HEK293 (cell line): Measurements from ENCODE around the gene BST1.

ENCODE experiments used
- BCL11B ChIP-seq: fragments of 450-650 bp; formaldehyde crosslinking; IDR thresholded peaks from 2 replicates; pipeline ENCODE4 v1.5.1; 2016; ENCODE audit warnings: low read depth, missing biosample characterization, missing genetic modification characterization
- GLI4 ChIP-seq: fragments of 450-650 bp; formaldehyde crosslinking; IDR thresholded peaks from 2 replicates; pipeline ENCODE4 v1.5.1; 2016; ENCODE audit warnings: missing biosample characterization, missing genetic modification characterization
- KLF8 ChIP-seq: fragments of 450-650 bp; formaldehyde crosslinking; IDR thresholded peaks from 2 replicates; pipeline ENCODE4 v1.5.1; 2016; ENCODE audit warnings: missing biosample characterization, missing genetic modification characterization
- KLF9 ChIP-seq: fragments of 450-650 bp; formaldehyde crosslinking; IDR thresholded peaks from 2 replicates; pipeline ENCODE4 v1.5.1; 2016; ENCODE audit warnings: missing biosample characterization, missing genetic modification characterization, low read depth
- MZF1 ChIP-seq: fragments of 450-650 bp; formaldehyde crosslinking; IDR thresholded peaks from 2 replicates; pipeline ENCODE4 v1.5.1; 2017; ENCODE audit warnings: missing biosample characterization, missing genetic modification characterization, borderline replicate concordance
- SCRT2 ChIP-seq: fragments of 450-650 bp; formaldehyde crosslinking; IDR thresholded peaks from 2 replicates; pipeline ENCODE4 v1.5.1; 2016; ENCODE audit warnings: missing biosample characterization, missing genetic modification characterization
- SETDB1 ChIP-seq: IDR thresholded peaks from one replicate; pipeline ENCODE4 v1.6.1; 2017; ENCODE audit warnings: mild to moderate bottlenecking, low read length, moderate library complexity, mixed read lengths; ENCODE audit not compliant: insufficient read length
- ZBTB20 ChIP-seq: fragments of 450-650 bp; formaldehyde crosslinking; IDR thresholded peaks from 2 replicates; pipeline ENCODE4 v1.5.1; 2016; ENCODE audit warnings: missing biosample characterization, missing genetic modification characterization
- ZFP41 ChIP-seq: fragments of 450-650 bp; formaldehyde crosslinking; IDR thresholded peaks from 2 replicates; pipeline ENCODE4 v1.5.1; 2016; ENCODE audit warnings: missing biosample characterization, missing genetic modification characterization, borderline replicate concordance
- ZNF341 ChIP-seq: fragments of 450-650 bp; formaldehyde crosslinking; IDR thresholded peaks from 2 replicates; pipeline ENCODE4; 2016; ENCODE audit warnings: low read depth, missing biosample characterization, missing genetic modification characterization
- ZNF366 ChIP-seq: fragments of 450-650 bp; formaldehyde crosslinking; conservative IDR thresholded peaks from 2 replicates; pipeline ENCODE4 v1.5.1; 2016; ENCODE audit warnings: missing biosample characterization, missing genetic modification characterization
- ZNF391 ChIP-seq: fragments of 450-650 bp; formaldehyde crosslinking; IDR thresholded peaks from 2 replicates; pipeline ENCODE4 v1.5.1; 2016; ENCODE audit warnings: low read depth, missing biosample characterization, missing genetic modification characterization, borderline replicate concordance
- ZNF404 ChIP-seq: fragments of 450-650 bp; formaldehyde crosslinking; IDR thresholded peaks from 2 replicates; pipeline ENCODE4 v1.5.1; 2017; ENCODE audit warnings: missing biosample characterization, missing genetic modification characterization
- ZNF426 ChIP-seq: fragments of 450-650 bp; formaldehyde crosslinking; IDR thresholded peaks from 2 replicates; pipeline ENCODE4 v1.5.1; 2017; ENCODE audit warnings: missing biosample characterization, missing genetic modification characterization, mild to moderate bottlenecking, inconsistent platforms, moderate library complexity
- ZNF501 ChIP-seq: fragments of 450-650 bp; formaldehyde crosslinking; IDR thresholded peaks from 2 replicates; pipeline ENCODE4 v1.5.1; 2016; ENCODE audit warnings: missing biosample characterization, missing genetic modification characterization
- ZNF654 ChIP-seq: fragments of 450-650 bp; formaldehyde crosslinking; IDR thresholded peaks from 2 replicates; pipeline ENCODE4 v1.5.1; 2016; ENCODE audit warnings: low read depth, missing biosample characterization, missing genetic modification characterization
- ZNF670 ChIP-seq: fragments of 450-650 bp; formaldehyde crosslinking; IDR thresholded peaks from 2 replicates; pipeline ENCODE4 v1.5.1; 2016; ENCODE audit warnings: missing biosample characterization, missing genetic modification characterization, low read depth
- ZNF776 ChIP-seq: fragments of 450-650 bp; formaldehyde crosslinking; IDR thresholded peaks from 2 replicates; pipeline ENCODE4 v1.5.0; 2017; ENCODE audit warnings: missing biosample characterization, missing genetic modification characterization, borderline replicate concordance
- ZXDB ChIP-seq: fragments of 450-650 bp; formaldehyde crosslinking; IDR thresholded peaks from 2 replicates; pipeline ENCODE4 v1.5.1; 2016; ENCODE audit warnings: missing biosample characterization, missing genetic modification characterization
- TF ChIP-seq, protein P1 (sequence below): fragments of 450-650 bp; IDR thresholded peaks from 2 replicates; pipeline ENCODE4 v1.5.1; 2018; ENCODE audit warnings: missing biosample characterization, mild to moderate bottlenecking, missing genetic modification characterization
- TF ChIP-seq, protein P2 (sequence below): fragments of 450-650 bp; formaldehyde crosslinking; IDR thresholded peaks from 2 replicates; pipeline ENCODE4 v1.5.1; 2016; ENCODE audit warnings: missing biosample characterization, missing genetic modification characterization
- TF ChIP-seq, protein P3 (sequence below): fragments of 450-650 bp; formaldehyde crosslinking; conservative IDR thresholded peaks from 2 replicates; pipeline ENCODE4 v1.5.1; 2016; ENCODE audit warnings: low read depth, missing biosample characterization, missing genetic modification characterization
- TF ChIP-seq, protein P4 (sequence below): fragments of 450-650 bp; formaldehyde crosslinking; IDR thresholded peaks from 2 replicates; pipeline ENCODE4 v1.5.1; 2016; ENCODE audit warnings: missing biosample characterization, missing genetic modification characterization
- TF ChIP-seq, protein P5 (sequence below): fragments of 450-650 bp; formaldehyde crosslinking; IDR thresholded peaks from 2 replicates; pipeline ENCODE4 v1.5.1; 2016; ENCODE audit warnings: missing biosample characterization, missing genetic modification characterization

BST1 gene

DNA sequence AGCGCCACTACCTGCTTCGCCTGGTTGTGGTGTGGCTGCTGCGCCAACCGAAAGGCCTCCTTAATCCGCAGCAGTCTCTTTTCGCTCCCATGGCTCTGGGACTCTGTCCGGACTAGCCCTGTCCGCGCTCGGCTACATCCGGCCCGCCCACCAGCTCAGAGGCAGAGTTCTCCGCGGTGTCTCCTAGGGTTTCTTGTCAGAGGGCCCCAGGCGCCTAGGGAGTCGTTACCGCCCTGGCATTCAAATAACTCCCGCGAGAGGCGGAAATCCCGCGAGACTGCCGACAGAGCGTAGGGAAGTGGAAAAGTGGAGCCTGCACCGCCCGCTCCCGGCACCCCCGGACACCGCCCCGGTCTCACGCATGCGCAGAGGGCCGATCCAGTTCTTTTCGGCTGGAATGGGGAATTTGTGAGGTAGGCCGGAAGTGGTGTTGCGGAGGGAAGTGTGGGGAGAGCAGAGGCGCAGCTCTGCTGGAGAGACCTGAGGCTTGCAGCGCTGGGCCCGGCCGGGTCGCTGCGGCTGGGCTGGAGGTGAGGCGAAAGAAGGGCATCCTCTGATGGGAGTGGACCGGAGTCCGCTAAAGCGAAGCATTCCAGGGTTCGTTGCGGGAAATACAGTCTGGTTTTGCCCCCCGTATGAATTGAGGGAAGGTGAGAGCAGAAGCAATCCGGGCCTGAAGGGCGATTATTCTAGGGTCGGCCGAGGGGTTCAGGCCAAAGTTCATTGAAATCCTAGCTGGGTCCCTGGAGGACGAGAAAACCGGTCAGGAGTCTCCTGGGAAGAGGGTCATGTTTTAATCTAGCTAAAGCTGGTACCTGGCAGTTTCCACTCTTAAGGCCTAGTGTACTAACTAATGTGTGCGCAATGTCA lies 21.3 kb upstream of the BST1 start, which contains the start of gene FAM200B (continued):
- TF ChIP-seq ZNF404 (no peak), ZNF341 (tag by site-specific recombination) (peak; percentile 50), BCL11B (no peak), ZNF670 (tag by site-specific recombination) (no peak), ZFP41 (tag by site-specific recombination) (no peak), SCRT2 (no peak; the same call in 1 of the 2 replicates), MZF1 (tag by site-specific recombination) (no peak), ZNF426 (tag by site-specific recombination) (no peak), KLF9 (peak; percentile 62; the same call in 1 of the 2 replicates), ZNF776 (no peak), SETDB1 (no peak), ZNF391 (tag by site-specific recombination) (no peak), ZNF501 (tag by site-specific recombination) (0 out of 2 replicates have a peak, but pooled peaks have one; percentile 48), ZNF366 (tag by site-specific recombination) (peak; percentile 67; the same call in 1 of the 2 replicates), GLI4 (tag by site-specific recombination) (0 out of 2 replicates have a peak, but pooled peaks have one; percentile 46), ZXDB (tag by site-specific recombination) (peak; percentile 84), ZNF654 (tag by site-specific recombination) (no peak), KLF8 (tag by site-specific recombination) (peak; percentile 90), ZBTB20 (tag by site-specific recombination) (peak; percentile 69)
- TF ChIP-seq, protein P1, sequence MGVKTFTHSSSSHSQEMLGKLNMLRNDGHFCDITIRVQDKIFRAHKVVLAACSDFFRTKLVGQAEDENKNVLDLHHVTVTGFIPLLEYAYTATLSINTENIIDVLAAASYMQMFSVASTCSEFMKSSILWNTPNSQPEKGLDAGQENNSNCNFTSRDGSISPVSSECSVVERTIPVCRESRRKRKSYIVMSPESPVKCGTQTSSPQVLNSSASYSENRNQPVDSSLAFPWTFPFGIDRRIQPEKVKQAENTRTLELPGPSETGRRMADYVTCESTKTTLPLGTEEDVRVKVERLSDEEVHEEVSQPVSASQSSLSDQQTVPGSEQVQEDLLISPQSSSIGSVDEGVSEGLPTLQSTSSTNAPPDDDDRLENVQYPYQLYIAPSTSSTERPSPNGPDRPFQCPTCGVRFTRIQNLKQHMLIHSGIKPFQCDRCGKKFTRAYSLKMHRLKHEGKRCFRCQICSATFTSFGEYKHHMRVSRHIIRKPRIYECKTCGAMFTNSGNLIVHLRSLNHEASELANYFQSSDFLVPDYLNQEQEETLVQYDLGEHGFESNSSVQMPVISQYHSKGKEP (tag by site-specific recombination): no peak
- TF ChIP-seq, protein P2, sequence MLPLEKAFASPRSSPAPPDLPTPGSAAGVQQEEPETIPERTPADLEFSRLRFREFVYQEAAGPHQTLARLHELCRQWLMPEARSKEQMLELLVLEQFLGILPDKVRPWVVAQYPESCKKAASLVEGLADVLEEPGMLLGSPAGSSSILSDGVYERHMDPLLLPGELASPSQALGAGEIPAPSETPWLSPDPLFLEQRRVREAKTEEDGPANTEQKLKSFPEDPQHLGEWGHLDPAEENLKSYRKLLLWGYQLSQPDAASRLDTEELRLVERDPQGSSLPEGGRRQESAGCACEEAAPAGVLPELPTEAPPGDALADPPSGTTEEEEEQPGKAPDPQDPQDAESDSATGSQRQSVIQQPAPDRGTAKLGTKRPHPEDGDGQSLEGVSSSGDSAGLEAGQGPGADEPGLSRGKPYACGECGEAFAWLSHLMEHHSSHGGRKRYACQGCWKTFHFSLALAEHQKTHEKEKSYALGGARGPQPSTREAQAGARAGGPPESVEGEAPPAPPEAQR (tag by site-specific recombination): no peak
- TF ChIP-seq, protein P3, sequence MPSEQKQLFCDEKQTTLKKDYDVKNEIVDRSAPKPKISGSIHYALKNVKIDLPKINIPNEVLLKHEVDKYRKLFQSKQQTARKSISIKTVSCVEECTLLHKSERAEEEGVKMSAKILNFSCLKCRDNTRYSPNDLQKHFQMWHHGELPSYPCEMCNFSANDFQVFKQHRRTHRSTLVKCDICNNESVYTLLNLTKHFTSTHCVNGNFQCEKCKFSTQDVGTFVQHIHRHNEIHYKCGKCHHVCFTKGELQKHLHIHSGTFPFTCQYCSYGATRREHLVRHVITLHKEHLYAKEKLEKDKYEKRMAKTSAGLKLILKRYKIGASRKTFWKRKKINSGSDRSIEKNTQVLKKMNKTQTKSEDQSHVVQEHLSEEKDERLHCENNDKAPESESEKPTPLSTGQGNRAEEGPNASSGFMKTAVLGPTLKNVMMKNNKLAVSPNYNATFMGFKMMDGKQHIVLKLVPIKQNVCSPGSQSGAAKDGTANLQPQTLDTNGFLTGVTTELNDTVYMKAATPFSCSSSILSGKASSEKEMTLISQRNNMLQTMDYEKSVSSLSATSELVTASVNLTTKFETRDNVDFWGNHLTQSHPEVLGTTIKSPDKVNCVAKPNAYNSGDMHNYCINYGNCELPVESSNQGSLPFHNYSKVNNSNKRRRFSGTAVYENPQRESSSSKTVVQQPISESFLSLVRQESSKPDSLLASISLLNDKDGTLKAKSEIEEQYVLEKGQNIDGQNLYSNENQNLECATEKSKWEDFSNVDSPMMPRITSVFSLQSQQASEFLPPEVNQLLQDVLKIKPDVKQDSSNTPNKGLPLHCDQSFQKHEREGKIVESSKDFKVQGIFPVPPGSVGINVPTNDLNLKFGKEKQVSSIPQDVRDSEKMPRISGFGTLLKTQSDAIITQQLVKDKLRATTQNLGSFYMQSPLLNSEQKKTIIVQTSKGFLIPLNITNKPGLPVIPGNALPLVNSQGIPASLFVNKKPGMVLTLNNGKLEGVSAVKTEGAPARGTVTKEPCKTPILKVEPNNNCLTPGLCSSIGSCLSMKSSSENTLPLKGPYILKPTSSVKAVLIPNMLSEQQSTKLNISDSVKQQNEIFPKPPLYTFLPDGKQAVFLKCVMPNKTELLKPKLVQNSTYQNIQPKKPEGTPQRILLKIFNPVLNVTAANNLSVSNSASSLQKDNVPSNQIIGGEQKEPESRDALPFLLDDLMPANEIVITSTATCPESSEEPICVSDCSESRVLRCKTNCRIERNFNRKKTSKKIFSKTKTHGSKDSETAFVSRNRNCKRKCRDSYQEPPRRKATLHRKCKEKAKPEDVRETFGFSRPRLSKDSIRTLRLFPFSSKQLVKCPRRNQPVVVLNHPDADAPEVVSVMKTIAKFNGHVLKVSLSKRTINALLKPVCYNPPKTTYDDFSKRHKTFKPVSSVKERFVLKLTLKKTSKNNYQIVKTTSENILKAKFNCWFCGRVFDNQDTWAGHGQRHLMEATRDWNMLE (tag by site-specific recombination): peak; percentile 26; the same call in 1 of the 2 replicates
- TF ChIP-seq, protein P4, sequence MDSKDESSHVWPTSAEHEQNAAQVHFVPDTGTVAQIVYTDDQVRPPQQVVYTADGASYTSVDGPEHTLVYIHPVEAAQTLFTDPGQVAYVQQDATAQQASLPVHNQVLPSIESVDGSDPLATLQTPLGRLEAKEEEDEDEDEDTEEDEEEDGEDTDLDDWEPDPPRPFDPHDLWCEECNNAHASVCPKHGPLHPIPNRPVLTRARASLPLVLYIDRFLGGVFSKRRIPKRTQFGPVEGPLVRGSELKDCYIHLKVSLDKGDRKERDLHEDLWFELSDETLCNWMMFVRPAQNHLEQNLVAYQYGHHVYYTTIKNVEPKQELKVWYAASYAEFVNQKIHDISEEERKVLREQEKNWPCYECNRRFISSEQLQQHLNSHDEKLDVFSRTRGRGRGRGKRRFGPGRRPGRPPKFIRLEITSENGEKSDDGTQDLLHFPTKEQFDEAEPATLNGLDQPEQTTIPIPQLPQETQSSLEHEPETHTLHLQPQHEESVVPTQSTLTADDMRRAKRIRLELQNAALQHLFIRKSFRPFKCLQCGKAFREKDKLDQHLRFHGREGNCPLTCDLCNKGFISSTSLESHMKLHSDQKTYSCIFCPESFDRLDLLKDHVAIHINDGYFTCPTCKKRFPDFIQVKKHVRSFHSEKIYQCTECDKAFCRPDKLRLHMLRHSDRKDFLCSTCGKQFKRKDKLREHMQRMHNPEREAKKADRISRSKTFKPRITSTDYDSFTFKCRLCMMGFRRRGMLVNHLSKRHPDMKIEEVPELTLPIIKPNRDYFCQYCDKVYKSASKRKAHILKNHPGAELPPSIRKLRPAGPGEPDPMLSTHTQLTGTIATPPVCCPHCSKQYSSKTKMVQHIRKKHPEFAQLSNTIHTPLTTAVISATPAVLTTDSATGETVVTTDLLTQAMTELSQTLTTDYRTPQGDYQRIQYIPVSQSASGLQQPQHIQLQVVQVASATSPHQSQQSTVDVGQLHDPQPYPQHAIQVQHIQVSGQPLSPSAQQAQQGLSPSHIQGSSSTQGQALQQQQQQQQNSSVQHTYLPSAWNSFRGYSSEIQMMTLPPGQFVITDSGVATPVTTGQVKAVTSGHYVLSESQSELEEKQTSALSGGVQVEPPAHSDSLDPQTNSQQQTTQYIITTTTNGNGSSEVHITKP (tag by site-specific recombination): peak; percentile 27; the same call in 1 of the 2 replicates
- TF ChIP-seq, protein P5, sequence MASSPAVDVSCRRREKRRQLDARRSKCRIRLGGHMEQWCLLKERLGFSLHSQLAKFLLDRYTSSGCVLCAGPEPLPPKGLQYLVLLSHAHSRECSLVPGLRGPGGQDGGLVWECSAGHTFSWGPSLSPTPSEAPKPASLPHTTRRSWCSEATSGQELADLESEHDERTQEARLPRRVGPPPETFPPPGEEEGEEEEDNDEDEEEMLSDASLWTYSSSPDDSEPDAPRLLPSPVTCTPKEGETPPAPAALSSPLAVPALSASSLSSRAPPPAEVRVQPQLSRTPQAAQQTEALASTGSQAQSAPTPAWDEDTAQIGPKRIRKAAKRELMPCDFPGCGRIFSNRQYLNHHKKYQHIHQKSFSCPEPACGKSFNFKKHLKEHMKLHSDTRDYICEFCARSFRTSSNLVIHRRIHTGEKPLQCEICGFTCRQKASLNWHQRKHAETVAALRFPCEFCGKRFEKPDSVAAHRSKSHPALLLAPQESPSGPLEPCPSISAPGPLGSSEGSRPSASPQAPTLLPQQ (tag by site-specific recombination): peak; percentile 61; the same call in 1 of the 2 replicates
